HG03432 (cell line): ENCODE data around the gene POMT1.

ENCODE experiments used
- ATAC-seq: cut with Tn5 transposase; IDR thresholded peaks from one replicate; pipeline ENCODE4 v1.9.1; 2021; ENCODE audit warnings: mild to moderate bottlenecking, moderate library complexity; ENCODE audit not compliant: unreplicated experiment

The POMT1 gene

GRCh38 chr9:131523086-131523388 is 20.3 kb downstream of the POMT1 start:
- ATAC-seq, result no peak

DNA sequence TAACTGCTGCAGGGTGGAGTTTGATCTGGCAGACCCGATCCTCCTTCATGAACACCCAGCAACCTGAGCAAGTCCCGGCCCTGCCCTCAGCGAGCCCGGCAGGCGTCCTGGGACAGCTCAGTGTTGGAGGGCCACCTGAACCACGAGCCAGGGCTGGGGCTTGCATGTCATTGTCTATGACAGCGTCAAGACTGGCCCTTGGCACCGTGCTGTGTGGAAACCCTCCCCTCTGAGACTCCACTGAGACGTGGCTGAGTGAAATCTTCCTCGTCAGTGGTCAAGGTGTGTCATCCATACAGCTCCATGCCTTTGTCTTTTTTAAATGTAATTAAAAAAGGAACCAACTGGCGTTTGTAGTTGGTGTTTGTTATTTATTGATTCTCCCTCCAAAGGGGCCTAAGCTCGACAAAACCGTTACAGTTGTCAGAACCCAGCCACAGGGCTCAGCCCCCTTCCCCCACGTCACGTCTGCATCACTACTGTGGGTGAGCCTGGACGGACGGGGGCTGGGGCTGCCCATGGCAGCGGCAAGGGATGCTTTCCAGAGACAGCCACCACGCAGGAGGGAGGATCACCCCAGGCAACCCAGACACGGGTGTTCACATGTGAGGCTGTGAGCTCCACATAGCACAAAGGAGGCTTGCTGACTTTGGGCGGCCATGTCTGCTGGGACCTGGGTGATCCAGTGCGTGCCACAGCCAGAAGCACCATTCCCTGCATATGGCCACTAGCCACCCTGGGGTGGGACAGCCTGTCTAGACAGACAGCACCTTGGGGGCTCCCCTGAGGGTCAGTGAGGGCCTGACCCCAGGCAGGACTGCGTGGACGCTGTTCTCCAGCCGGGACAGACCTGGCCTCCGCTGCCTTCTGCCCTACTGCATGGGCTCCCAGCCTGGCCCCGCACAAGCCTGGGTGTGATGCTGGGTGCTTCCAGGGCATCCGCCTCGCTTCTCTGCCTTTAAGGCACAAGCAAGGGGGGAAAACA is 21.0 kb downstream of the POMT1 start:
- ATAC-seq, result no peak

- ATAC-seq, result no peak
Measured at GRCh38 chr9:131524665-131525315, 22.1 kb downstream of the POMT1 start.

GRCh38 chr9:131525643-131526565 is 23.2 kb downstream of the POMT1 start:
- ATAC-seq, result no peak

- ATAC-seq, result no peak
Measured at GRCh38 chr9:131528186-131528585, 25.5 kb downstream of the POMT1 start.

DNA sequence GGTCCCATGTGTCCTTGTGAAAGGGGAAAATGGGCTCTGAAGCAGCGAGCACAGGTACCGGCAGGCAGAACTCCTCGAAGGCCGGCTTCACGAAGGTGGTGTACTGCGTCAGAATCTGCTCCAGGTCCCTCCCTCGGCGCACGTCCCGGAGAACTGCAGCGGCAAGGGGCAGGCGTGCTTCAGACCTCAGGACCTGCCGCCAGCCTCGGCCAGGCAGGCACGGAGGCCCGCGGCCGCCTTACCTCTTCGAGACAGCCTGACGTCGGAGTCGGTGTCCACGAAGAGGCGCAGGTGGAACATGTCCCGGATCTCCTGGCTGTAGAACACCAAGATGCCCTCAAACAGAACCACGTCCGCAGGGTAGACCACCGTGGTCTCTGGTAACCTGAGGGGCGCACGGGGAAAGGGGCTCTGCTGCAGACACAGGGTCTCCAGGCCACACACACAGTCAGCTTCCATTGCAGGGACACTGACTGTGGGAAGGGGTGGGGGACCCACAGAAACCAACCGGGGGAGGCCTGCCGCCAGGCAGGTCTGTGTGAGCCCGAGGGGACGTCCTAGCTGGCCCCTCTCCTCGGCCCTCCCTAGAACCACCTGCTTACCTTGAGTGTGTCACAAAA is 26.3 kb downstream of the POMT1 start:
- no peak for ATAC-seq

GRCh38 chr9:131529597-131530545 is 27.2 kb downstream of the POMT1 start:
- ATAC-seq, result peak; percentile 4

DNA sequence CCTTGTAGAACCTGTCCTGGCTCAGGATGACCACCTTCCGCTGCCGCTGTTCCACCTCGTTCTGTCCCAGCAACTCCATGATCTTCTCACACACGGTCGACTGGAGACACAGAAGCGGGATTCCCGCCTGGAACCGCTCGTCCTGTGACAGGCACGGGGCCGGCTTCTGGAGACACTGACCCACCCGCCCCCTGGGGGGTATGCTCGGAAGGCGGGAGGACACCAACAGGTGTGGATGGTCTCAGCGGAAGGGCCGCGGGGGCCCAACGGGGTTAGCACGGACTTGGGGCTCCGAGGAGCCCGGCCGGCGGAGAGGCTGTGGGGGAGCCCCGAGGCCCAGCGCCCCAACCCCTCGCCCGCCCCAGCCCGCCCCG is 27.8 kb downstream of the POMT1 start:
- ATAC-seq, result peak; percentile 30

GRCh38 chr9:131530920-131531832 is 28.5 kb downstream of the POMT1 start, which contains the start of gene UCK1:
UCK1 (minus strand) TSS chr9:131531263; CDS start chr9:131531174, 89 bp downstream.
- peak; percentile 88 for ATAC-seq

DNA sequence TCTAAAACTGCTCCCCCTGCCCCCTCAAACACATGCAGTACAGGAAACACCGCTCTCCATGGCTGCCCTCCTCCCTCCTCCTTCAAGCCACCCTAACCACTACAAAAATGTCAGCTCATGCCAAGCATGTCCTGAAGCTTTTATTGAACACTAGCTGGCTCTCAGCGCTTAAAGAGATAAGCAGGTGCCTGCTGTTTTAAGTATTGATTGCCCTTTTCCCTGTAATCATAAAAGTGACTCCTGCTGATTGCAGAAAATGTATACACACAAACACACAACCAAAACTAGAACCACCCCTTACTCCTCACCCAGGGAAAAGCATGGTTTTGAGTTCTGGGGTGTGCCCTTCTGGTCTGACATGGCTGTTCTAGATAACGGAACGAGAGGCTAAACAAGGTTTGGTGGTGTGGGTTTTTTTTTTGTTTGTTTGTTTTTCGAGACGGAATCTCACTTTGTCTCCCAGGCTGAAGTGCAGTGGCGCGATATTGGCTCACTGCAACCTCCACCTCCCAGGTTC is 32.1 kb downstream of the POMT1 start:
- no peak for ATAC-seq

GRCh38 chr9:131537946-131538345 is 35.2 kb downstream of the POMT1 start:
- ATAC-seq, result no peak

- no peak for ATAC-seq
Measured at GRCh38 chr9:131539223-131539923, 36.7 kb downstream of the POMT1 start.

GRCh38 chr9:131543141-131543540 is 40.4 kb downstream of the POMT1 start:
- no peak for ATAC-seq

DNA sequence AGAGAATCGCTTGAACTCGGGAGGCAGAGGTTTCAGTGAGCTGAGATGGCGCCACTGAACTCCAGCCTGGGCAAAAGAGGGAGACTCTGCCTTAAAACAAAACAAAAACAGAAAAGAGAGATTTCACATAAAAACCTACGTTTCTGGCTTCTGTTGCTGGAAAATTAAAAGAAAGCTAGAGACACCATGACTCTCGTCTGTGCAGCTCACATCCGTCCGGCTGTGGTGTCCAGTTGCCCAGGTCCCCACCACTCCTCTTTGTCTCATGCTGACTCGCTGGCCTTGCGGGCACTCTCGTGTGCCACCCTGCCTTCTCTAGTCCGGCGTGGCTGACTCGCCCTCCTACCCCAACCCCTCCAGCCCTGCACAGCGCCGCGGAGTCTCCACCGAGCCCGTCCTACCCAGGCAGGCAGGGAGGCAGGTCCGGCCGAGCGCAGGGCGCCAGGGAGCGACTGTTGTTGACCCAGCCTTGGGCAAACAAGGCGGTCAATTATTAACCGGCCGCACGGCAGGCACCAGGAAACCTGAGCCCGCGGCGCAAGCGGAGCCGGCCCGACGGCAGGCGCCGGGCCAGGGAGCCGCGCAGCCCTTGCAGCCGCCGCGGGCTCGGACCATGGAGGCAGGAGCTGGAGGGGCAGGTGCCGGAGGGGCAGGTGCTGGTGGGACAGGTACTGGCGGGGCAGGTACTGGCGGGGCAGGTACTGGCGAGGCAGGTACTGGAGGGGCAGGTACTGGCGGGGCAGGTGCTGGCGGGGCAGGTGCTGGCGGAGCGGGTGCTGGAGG is 42.5 kb downstream of the POMT1 start, which contains the start of gene PRRT1B:
Gene PRRT1B, plus strand, starts transcription at position 521 of the 783 bp plus-strand sequence. Its CDS starts 93 bp downstream, at position 614.
- no peak for ATAC-seq

- ATAC-seq, result no peak
Measured at GRCh38 chr9:131545786-131546335, 43.1 kb downstream of the POMT1 start.

GRCh38 chr9:131546336-131547084 is 43.8 kb downstream of the POMT1 start:
- ATAC-seq, result no peak
